ENCODE measurements around the gene TJP1. TPM values are rescaled to one million over a fixed set of nuclear protein-coding genes. Genes with fewer than 3 reads are reported as not detected.
"Not testable (repeated sequence)": the region's sequence is repeated elsewhere in the genome, so short reads cannot be mapped to it uniquely, and the experiment has no call there.

Gene TJP1
- total RNA-seq, 3 donors from 2014 or later (not counting 1 experiment from before 2014, with no cell fraction given), result not detected

DNA sequence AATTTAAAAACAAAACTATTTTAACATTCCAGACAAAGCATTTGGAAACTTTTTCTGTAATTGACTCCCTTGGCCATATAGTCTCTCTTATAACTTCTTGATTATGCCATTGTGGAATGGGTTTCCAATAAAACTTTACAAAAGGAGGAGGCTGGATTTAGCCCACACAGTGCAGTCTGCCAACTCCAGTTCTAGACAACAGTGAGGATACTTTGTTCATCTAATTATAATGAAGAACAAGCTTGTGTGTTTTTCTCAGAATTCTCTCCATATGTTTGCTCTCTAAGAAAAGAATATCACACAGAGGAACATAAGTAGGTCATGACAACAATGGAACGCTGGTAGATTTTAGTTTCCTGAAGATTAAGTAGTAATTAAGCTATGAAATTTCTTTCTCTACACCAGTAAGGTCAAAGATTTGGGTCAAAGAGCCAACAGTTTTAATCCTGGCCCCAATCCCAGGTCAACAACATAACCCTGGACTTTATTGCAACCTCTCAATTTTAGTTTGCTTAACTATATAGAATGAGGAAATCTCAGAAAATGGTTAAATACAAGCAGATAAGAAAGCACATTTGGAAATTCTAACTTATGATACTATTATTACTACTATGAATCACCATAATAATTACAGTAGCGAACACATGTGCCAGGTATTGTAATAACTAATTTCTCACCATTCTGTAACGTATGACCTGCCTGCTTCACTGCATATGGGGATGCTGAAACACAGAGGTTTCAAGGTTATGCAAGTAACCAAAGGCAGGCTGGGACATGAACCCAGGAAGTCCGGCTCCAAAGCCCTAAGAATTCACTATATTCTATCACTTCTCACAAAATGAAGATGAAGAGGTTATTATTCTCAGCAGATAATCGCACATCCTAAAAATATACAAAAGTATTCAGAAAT is 65.7 kb downstream of the TJP1 start:
- ATAC-seq (no peak), DNase-seq (no peak)
- H3K4me1 ChIP-seq (ENCODE audit: control insufficient read depth, insufficient read depth, low read length), result no peaks in the 10 kb centered on the region
- H3K9me3 ChIP-seq (ENCODE audit: control insufficient read depth, insufficient read depth, low read length), result no peaks in the 10 kb centered on the region
- H3K4me3 Mint-ChIP-seq, result no peak overlapping the region
- no peaks in the 10 kb centered on the region for H3K27me3 ChIP-seq (ENCODE audit: control insufficient read depth, insufficient read depth, low read length)
- intact Hi-C loops (cut with micrococcal nuclease), result no loop called here
- H3K4me1 Mint-ChIP-seq, result no peaks in the 10 kb centered on the region
- H3K36me3 Mint-ChIP-seq, result no peaks in the 10 kb centered on the region
- H3K36me3 ChIP-seq (ENCODE audit: control insufficient read depth, insufficient read depth, low read length), result no peaks in the 10 kb centered on the region
- WGBS (ENCODE audit: insufficient coverage), result 76% methylated on average over 2 of the region's 5 CpGs
- no peak for TF ChIP-seq CTCF (IDR thresholded peaks at IDR 0.05)
- no peaks in the 10 kb centered on the region for H3K9me3 Mint-ChIP-seq
- H3K27me3 Mint-ChIP-seq (ENCODE audit: low read depth in 2 of 2), result peaks cover 7 to 28% of the 10 kb centered on the region in 2 donors
- no peak overlapping the region for H3K4me3 ChIP-seq (ENCODE audit: low read length)
- no peak overlapping the region for H3K27ac ChIP-seq (ENCODE audit: low read length)
- no peak overlapping the region for H3K27ac Mint-ChIP-seq

DNA sequence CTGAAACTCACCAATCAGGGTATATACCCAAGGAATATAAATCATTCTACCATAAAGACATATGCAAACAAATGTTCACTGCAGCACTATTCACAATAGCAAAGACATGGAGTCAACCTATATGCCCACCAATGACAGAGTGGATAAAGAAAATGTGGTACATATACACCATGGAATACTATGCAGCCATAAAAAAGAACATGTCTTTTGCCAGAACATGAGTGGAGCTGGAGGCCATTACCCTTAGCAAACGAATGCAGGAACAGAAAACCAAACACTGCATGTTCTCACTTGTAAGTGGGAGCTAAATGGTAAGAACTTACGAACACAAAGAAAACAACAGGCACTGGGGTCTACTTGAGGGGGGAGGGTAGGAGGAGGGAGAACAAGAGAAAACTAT is 68.3 kb downstream of the TJP1 start:
- H3K9me3 ChIP-seq (ENCODE audit: control insufficient read depth, insufficient read depth, low read length); H3K4me1 ChIP-seq (ENCODE audit: control insufficient read depth, insufficient read depth, low read length); H3K27ac ChIP-seq (ENCODE audit: low read length); H3K36me3 ChIP-seq (ENCODE audit: control insufficient read depth, insufficient read depth, low read length); DNase-seq; H3K36me3 Mint-ChIP-seq; ATAC-seq; H3K4me3 Mint-ChIP-seq; H3K9me3 Mint-ChIP-seq; H3K27ac Mint-ChIP-seq; H3K27me3 ChIP-seq (ENCODE audit: control insufficient read depth, insufficient read depth, low read length); H3K4me1 Mint-ChIP-seq; H3K4me3 ChIP-seq (ENCODE audit: low read length); intact Hi-C loops (cut with micrococcal nuclease): not testable (repeated sequence)
- peaks cover 9 to 32% of the 10 kb centered on the region in 2 donors for H3K27me3 Mint-ChIP-seq (ENCODE audit: low read depth in 2 of 2)
- WGBS (ENCODE audit: insufficient coverage), result 84% methylated on average over 2 of the region's 2 CpGs

- no peak overlapping the region for H3K4me3 Mint-ChIP-seq
- no peak for TF ChIP-seq CTCF (IDR thresholded peaks at IDR 0.05)
Observed at GRCh38 chr15:29753506-29753905, 68.8 kb downstream of the TJP1 start.

GRCh38 chr15:29750754-29751153 is 71.5 kb downstream of the TJP1 start:
- H3K27me3 Mint-ChIP-seq (ENCODE audit: low read depth in 2 of 2), result peaks cover 7 to 17% of the 10 kb centered on the region in 2 donors
- no peaks in the 10 kb centered on the region for H3K36me3 ChIP-seq (ENCODE audit: control insufficient read depth, insufficient read depth, low read length)
- 75% methylated on average over 1 of the region's 2 CpGs for WGBS (ENCODE audit: insufficient coverage)
- no peak for TF ChIP-seq CTCF (IDR thresholded peaks at IDR 0.05)
- no peak overlapping the region for H3K27ac Mint-ChIP-seq
- intact Hi-C loops (cut with micrococcal nuclease), result no loop called here
- no peak overlapping the region for H3K27ac ChIP-seq (ENCODE audit: low read length)
- H3K36me3 Mint-ChIP-seq, result no peaks in the 10 kb centered on the region
- no peaks in the 10 kb centered on the region for H3K4me1 ChIP-seq (ENCODE audit: control insufficient read depth, insufficient read depth, low read length)
- H3K4me3 ChIP-seq (ENCODE audit: low read length), result no peak overlapping the region
- H3K4me1 Mint-ChIP-seq, result no peaks in the 10 kb centered on the region
- no peaks in the 10 kb centered on the region for H3K9me3 Mint-ChIP-seq
- H3K4me3 Mint-ChIP-seq, result no peak overlapping the region
- DNase-seq (no peak), ATAC-seq (no peak)
- H3K27me3 ChIP-seq (ENCODE audit: control insufficient read depth, insufficient read depth, low read length), result no peaks in the 10 kb centered on the region
- H3K9me3 ChIP-seq (ENCODE audit: control insufficient read depth, insufficient read depth, low read length), result no peaks in the 10 kb centered on the region

More at GRCh38 chr15:29753506-29753905, 68.8 kb downstream of the TJP1 start:
- H3K9me3 Mint-ChIP-seq, result no peaks in the 10 kb centered on the region
- Histone ChIP-seq H3K27ac (ENCODE audit: low read length) (no peak overlapping the region), H3K4me3 (ENCODE audit: low read length) (no peak overlapping the region), H3K4me1 (ENCODE audit: control insufficient read depth, insufficient read depth, low read length) (no peaks in the 10 kb centered on the region), H3K36me3 (ENCODE audit: control insufficient read depth, insufficient read depth, low read length) (no peaks in the 10 kb centered on the region), H3K27me3 (ENCODE audit: control insufficient read depth, insufficient read depth, low read length) (no peaks in the 10 kb centered on the region), H3K9me3 (ENCODE audit: control insufficient read depth, insufficient read depth, low read length) (no peaks in the 10 kb centered on the region)
- WGBS (ENCODE audit: insufficient coverage), result 89% methylated on average over 5 of the region's 7 CpGs
- H3K27ac Mint-ChIP-seq, result no peak overlapping the region
- DNase-seq (no peak), ATAC-seq (no peak)
- peaks cover 7 to 29% of the 10 kb centered on the region in 2 donors for H3K27me3 Mint-ChIP-seq (ENCODE audit: low read depth in 2 of 2)
- intact Hi-C loops (cut with micrococcal nuclease), result no loop called here
- H3K4me1 Mint-ChIP-seq, result no peaks in the 10 kb centered on the region
- no peaks in the 10 kb centered on the region for H3K36me3 Mint-ChIP-seq

Measured in natural killer cell (primary cell).